ENCODE results near the gene MBNL2. TPM values are rescaled to one million over a fixed set of nuclear protein-coding genes. Genes with fewer than 3 reads are reported as not detected.

The MBNL2 gene
- total RNA-seq, 1 experiment from 2014 or later, result 32.9 TPM

GRCh38 chr13:97234742-97235141, 12.6 kb downstream of the MBNL2 start:
- Histone ChIP-seq H3K27ac (no peak overlapping the region), H3K9me3 (replicated peaks) (no peaks in the 10 kb centered on the region), H3K4me3 (no peak overlapping the region), H3K36me3 (peaks cover 6% of the 10 kb centered on the region; the same call in 1 of the 2 replicates), H3K4me1 (no peaks in the 10 kb centered on the region), H3K27me3 (no peaks in the 10 kb centered on the region)
- no peak for DNase-seq

DNA sequence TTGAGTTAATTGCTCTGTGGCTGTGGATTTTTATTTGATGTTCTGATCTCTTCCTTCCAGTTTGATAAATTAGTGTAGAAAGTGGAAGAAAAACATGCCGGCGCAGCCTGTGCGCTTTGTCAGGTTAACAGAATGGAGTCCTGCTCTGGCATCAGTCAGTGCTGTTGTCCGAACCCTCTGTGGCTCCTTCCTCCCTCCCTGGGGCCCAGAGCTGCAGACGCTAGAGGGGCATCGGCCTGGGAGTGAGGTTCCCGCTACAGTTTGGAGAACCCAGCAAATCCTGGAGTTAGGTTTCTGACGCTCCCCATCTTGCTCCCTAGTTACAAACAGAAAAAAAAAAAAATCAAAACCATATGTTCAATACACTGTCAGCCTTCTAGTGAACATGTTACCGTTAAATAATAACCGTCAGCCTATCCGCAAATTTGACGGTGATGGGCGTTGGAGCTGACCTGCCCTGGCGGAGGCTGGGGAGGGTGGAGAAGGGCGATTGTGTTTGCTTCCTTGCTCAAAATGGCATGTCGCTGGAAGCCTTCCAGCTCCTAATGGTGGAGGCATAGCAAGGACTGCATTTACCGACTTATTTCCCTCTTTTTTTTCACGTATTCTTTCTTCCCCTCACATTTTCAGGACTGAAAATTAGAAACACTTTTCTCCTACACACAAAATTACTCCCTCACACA, 13.6 kb downstream of the MBNL2 start:
- DNase-seq, result no peak
- no peaks in the 10 kb centered on the region for H3K9me3 ChIP-seq (replicated peaks)
- H3K4me1 ChIP-seq, result no peaks in the 10 kb centered on the region
- no peak overlapping the region for H3K27ac ChIP-seq
- no peaks in the 10 kb centered on the region for H3K27me3 ChIP-seq
- no peak overlapping the region for H3K4me3 ChIP-seq
- H3K36me3 ChIP-seq, result peaks cover 6% of the 10 kb centered on the region; the same call in 1 of the 2 replicates

GRCh38 chr13:97237388-97237787, 15.3 kb downstream of the MBNL2 start:
- Histone ChIP-seq H3K27ac (no peak overlapping the region), H3K9me3 (replicated peaks) (no peaks in the 10 kb centered on the region), H3K4me3 (no peak overlapping the region), H3K4me1 (no peaks in the 10 kb centered on the region), H3K36me3 (peaks cover 6% of the 10 kb centered on the region; the same call in 1 of the 2 replicates), H3K27me3 (no peaks in the 10 kb centered on the region)
- DNase-seq, result no peak

GRCh38 chr13:97238432-97238831, 16.3 kb downstream of the MBNL2 start:
- Histone ChIP-seq H3K27ac (no peak overlapping the region), H3K36me3 (peaks cover 6% of the 10 kb centered on the region; the same call in 1 of the 2 replicates), H3K4me1 (no peaks in the 10 kb centered on the region), H3K4me3 (no peak overlapping the region), H3K9me3 (replicated peaks) (no peaks in the 10 kb centered on the region), H3K27me3 (no peaks in the 10 kb centered on the region)
- DNase-seq, result no peak

DNA sequence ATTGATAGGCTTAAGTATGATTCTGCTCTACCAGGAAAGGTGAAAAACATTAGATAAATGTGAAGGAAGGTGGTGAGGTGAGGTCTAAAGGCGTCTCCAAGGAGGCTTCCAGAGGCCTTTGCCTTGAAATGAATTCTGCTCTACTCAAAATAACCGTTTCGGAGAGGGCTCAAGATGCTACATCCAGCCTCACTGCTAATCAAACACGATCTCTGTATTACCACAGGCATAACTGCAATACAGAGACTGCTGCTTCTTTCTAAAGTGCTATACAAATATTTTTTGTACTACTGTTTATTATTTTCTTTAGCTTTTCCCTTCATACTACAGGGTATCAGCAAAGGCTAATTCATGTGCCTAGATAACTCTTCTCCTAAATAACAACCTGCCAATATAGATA, 16.8 kb downstream of the MBNL2 start:
- no peaks in the 10 kb centered on the region for H3K27me3 ChIP-seq
- peaks cover 6% of the 10 kb centered on the region; the same call in 1 of the 2 replicates for H3K36me3 ChIP-seq
- H3K9me3 ChIP-seq (replicated peaks), result no peaks in the 10 kb centered on the region
- H3K4me1 ChIP-seq, result peaks cover 2% of the 10 kb centered on the region; the same call in 1 of the 2 replicates
- DNase-seq, result no peak
- H3K27ac ChIP-seq, result no peak overlapping the region
- H3K4me3 ChIP-seq, result no peak overlapping the region

- Histone ChIP-seq H3K36me3 (peaks cover 6% of the 10 kb centered on the region; the same call in 1 of the 2 replicates), H3K27ac (no peak overlapping the region), H3K4me3 (no peak overlapping the region), H3K9me3 (replicated peaks) (no peaks in the 10 kb centered on the region), H3K27me3 (no peaks in the 10 kb centered on the region), H3K4me1 (peaks cover 7% of the 10 kb centered on the region)
- DNase-seq, result no peak
Observed at GRCh38 chr13:97239306-97239705, 17.2 kb downstream of the MBNL2 start.

DNA sequence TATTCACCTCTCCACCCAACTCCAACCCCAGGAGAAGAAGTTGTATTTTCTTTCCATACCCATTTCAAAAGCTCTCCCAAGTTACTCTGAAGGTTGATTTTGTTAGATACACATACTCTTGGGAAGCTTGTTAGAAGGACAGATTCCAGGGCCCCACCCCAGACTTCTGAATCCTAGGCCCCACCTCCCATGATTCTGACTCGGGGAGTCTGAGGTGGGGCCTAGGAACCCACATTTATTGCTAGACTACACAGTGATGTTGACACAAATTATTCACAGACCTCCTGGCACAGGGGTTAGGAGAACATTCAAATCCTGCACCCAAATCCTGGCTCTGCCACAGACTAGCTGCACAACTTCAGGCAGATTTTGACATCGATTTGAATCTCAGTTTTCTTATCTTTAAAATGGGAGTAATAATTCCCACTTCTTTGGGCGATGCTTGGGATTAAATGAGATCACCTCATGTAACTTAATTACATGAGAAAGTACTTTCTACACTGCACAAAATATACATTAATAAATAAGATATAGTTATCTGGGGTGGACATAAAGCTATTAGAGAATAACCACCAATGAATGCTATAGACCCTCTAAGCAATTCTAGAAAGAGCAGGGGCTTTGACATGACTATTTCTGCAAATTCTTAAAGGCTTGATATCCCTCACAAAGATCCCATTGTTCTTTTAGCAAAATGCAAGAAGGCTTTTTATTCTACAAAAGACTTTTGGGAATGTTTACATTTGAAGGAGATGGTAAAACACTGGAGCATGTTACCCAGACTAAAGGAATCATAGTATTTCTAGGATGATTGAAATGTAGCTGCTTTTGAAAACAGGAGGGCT, 18.0 kb downstream of the MBNL2 start:
- no peak overlapping the region for H3K27ac ChIP-seq

DNA sequence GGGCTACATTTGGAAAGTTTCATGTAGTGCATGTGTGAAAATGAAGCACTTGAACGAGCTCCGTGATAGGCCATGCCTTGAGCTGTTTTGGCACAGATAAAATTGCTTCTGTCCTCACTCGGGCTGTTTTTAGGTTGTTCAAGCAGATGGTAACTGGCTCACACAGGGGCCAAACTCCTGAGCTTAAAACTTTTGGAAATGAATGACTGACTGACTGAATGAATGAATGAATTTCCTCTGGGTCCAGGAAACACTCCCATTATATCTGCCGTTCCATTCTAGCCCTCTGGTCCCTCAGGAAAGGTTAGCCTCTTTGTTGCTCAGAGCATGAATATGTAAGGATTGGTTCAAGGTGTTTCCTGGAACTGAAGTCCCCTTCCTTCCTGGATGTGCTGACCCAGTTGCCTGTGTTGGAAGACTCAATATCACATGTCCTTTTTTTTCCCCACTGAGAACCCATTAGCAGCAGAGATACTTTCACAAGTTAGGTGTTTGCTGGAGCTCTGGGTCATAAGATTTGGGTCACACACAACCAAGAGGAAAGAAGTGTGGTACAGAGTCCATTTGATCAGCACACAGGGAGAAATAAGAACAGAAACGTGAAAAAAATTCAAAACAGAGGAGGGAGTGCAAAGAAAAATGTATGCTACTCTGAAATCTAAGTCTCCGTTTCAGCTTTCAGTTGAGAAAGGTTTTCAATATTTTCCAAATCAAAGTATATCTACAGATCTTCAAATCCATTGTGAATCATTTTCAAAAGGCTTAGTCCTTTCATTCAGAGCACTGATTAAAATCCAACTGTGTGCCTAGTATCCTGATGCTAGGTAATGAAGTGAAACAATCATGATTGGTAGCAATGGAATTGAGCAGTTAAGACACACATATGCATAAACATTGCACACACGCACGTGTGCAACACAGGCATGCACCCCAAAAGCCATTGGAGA, 18.9 kb downstream of the MBNL2 start:
- Histone ChIP-seq H3K27me3 (no peaks in the 10 kb centered on the region), H3K4me1 (peaks cover 9% of the 10 kb centered on the region), H3K4me3 (no peak overlapping the region), H3K27ac (no peak overlapping the region), H3K36me3 (no peaks in the 10 kb centered on the region), H3K9me3 (replicated peaks) (no peaks in the 10 kb centered on the region)
- no peak for DNase-seq

More for the DNA sequence above, 18.0 kb downstream of the MBNL2 start:
- no peak for DNase-seq
- H3K9me3 ChIP-seq (replicated peaks), result no peaks in the 10 kb centered on the region
- peaks cover 9% of the 10 kb centered on the region for H3K4me1 ChIP-seq
- no peaks in the 10 kb centered on the region for H3K36me3 ChIP-seq
- H3K4me3 ChIP-seq, result no peak overlapping the region
- H3K27me3 ChIP-seq, result no peaks in the 10 kb centered on the region

- Histone ChIP-seq H3K4me3 (no peak overlapping the region), H3K36me3 (no peaks in the 10 kb centered on the region), H3K9me3 (replicated peaks) (no peaks in the 10 kb centered on the region), H3K4me1 (peaks cover 9% of the 10 kb centered on the region), H3K27ac (no peak overlapping the region), H3K27me3 (no peaks in the 10 kb centered on the region)
- no peak for DNase-seq
Observed at GRCh38 chr13:97241761-97242160, 19.6 kb downstream of the MBNL2 start.

- DNase-seq, result no peak
- H3K4me3 ChIP-seq, result no peak overlapping the region
- no peak overlapping the region for H3K27ac ChIP-seq
- 0 out of 2 replicates have a peak, but pooled peaks cover 4% of the 10 kb centered on the region for H3K36me3 ChIP-seq
- no peaks in the 10 kb centered on the region for H3K27me3 ChIP-seq
- H3K4me1 ChIP-seq, result peaks cover 9% of the 10 kb centered on the region
- H3K9me3 ChIP-seq (replicated peaks), result no peaks in the 10 kb centered on the region
Observed at GRCh38 chr13:97242755-97243497, 20.8 kb downstream of the MBNL2 start.

GRCh38 chr13:97243915-97244781, 22.0 kb downstream of the MBNL2 start:
- H3K27me3 ChIP-seq, result no peaks in the 10 kb centered on the region
- H3K4me3 ChIP-seq, result no peak overlapping the region
- no peak for DNase-seq
- no peaks in the 10 kb centered on the region for H3K9me3 ChIP-seq (replicated peaks)
- no peak overlapping the region for H3K27ac ChIP-seq
- peaks cover 14% of the 10 kb centered on the region for H3K4me1 ChIP-seq
- 0 out of 2 replicates have a peak, but pooled peaks cover 4% of the 10 kb centered on the region for H3K36me3 ChIP-seq

- no peak overlapping the region for H3K27ac ChIP-seq
- 0 out of 2 replicates have a peak, but pooled peaks cover 4% of the 10 kb centered on the region for H3K36me3 ChIP-seq
- DNase-seq, result no peak
- H3K4me1 ChIP-seq, result peaks cover 14% of the 10 kb centered on the region
- H3K4me3 ChIP-seq, result no peak overlapping the region
- H3K9me3 ChIP-seq (replicated peaks), result no peaks in the 10 kb centered on the region
- H3K27me3 ChIP-seq, result no peaks in the 10 kb centered on the region
Observed at GRCh38 chr13:97245011-97245410, 22.9 kb downstream of the MBNL2 start.

DNA sequence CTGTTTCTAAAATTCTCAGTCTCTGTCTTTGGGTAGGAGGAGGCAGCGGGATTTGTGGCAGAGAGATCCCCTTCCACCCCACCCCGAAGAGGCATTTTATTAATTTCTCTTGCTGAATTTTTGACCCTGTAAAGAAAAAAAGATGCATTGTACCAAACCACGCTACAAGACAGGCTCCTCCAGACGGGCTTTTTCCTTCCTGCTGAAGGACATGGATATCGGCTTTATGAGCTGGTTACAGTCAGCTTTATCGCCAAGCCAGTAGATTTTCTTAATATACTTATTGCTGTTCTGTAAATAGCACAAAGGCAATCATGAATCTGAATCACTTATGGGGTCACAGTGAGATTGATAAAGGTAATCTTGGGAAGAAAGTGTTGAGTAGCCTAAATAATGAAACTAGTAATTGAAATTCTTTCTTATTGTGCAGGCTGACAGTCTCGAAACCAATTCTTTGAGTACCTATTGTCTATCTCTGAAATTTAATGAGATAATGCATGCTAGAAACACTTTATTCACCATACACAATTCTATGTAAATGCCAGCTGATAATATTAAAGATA, 24.5 kb downstream of the MBNL2 start:
- no peak for DNase-seq
- Histone ChIP-seq H3K4me3 (no peak overlapping the region), H3K27ac (no peak overlapping the region), H3K9me3 (replicated peaks) (no peaks in the 10 kb centered on the region), H3K4me1 (peaks cover 14% of the 10 kb centered on the region), H3K36me3 (0 out of 2 replicates have a peak, but pooled peaks cover 4% of the 10 kb centered on the region), H3K27me3 (no peaks in the 10 kb centered on the region)

Measured in SJCRH30 (cell line).